K562 (cell line): ENCODE measurements around the gene FAAP100. TPM values are rescaled to one million over a fixed set of nuclear protein-coding genes. Genes with fewer than 3 reads are reported as not detected.

Source experiments
- BCOR ChIP-seq: fragments of 450-650 bp; IDR thresholded peaks from 2 replicates; pipeline ENCODE4 v1.6.1; 2016
- DNMT1 ChIP-seq: fragments of 450-650 bp; IDR thresholded peaks from 2 replicates; pipeline ENCODE4 v1.6.1; 2016; ENCODE audit warnings: antibody characterized with exemption, mild to moderate bottlenecking
- HIVEP1 ChIP-seq: fragments of 250-450 bp; sonication (Bioruptor Pico); IDR thresholded peaks from 2 replicates; pipeline ENCODE4 v1.4.0; 2020; ENCODE audit warnings: mild to moderate bottlenecking
- IRF2 ChIP-seq: sonication (generic); formaldehyde crosslinking; IDR thresholded peaks from 2 replicates; pipeline ENCODE4 v1.8.1; 2022; ENCODE audit warnings: mild to moderate bottlenecking, missing genetic modification reagents
- JUND ChIP-seq, 2 experiments: IDR thresholded peaks; 2 replicates in 1 of 2; 3 replicates in 1 of 2; pipeline ENCODE4 v1.6.1; 2011; ENCODE audit warnings: borderline replicate concordance in 2 of 2, low read depth in 2 of 2, low read length in 2 of 2, improper control_type of control experiment in 1 of 2, missing biosample characterization in 1 of 2, missing genetic modification characterization in 1 of 2, missing genetic modification reagents in 1 of 2
- MEIS2 ChIP-seq: fragments of 450-650 bp; IDR thresholded peaks from 2 replicates; pipeline ENCODE4 v1.6.1; 2014; ENCODE audit warnings: mild to moderate bottlenecking; ENCODE audit not compliant: partially characterized antibody
- POLR2G ChIP-seq: fragments of 200-400 bp; formaldehyde crosslinking; IDR thresholded peaks from 2 replicates; pipeline ENCODE4 v1.6.1; 2017; ENCODE audit warnings: low read depth, mild to moderate bottlenecking, antibody characterized with exemption, low read length, moderate library complexity
- RBM22 ChIP-seq: fragments of 200-400 bp; formaldehyde crosslinking; IDR thresholded peaks from 2 replicates; pipeline ENCODE4 v1.6.1; 2018; ENCODE audit warnings: low read length, low read depth; ENCODE audit not compliant: poor library complexity, severe bottlenecking
- SIN3A ChIP-seq, 2 experiments: fragments of 150-350 bp in 1 of 2; IDR thresholded peaks; 2 replicates each; pipeline ENCODE4 v1.6.1; 2011 to 2016; ENCODE audit warnings: borderline replicate concordance in 2 of 2, low read depth in 2 of 2, low read length in 2 of 2, mild to moderate bottlenecking in 2 of 2, moderate library complexity in 2 of 2; ENCODE audit not compliant: control insufficient read depth in 1 of 2
- SIRT6 ChIP-seq: IDR thresholded peaks from one replicate; pipeline ENCODE4 v1.6.1; 2012; ENCODE audit warnings: low read depth, mild to moderate bottlenecking, control low read depth, inconsistent platforms, low read length, moderate library complexity
- XRCC4 ChIP-seq: IDR thresholded peaks from one replicate; pipeline ENCODE4 v1.6.1; 2011; ENCODE audit not compliant: insufficient read depth, insufficient read length; ENCODE audit errors: extremely low read depth
- ZNF584 ChIP-seq: fragments of 200-800 bp; sonication (Bioruptor generic); IDR thresholded peaks from 2 replicates; pipeline ENCODE4 v1.6.1; 2016; ENCODE audit warnings: low read depth, mild to moderate bottlenecking, missing genetic modification characterization, missing compliant biosample characterization
- polyA plus RNA-seq, 8 experiments: library from polyadenylated mRNA; depleted of rRNA in 4 of 8; stranded (reverse) in 5 of 8; unstranded in 3 of 8; fragments of >200 nt; fragmentation: Nextera tagmentation in 2 of 8; fragmentation: Illumina TruSeq in 1 of 8; extraction: Ambion mirVana in 2 of 8; extraction: Trizol in 1 of 8; gene quantifications; 2 replicates each; pipeline versions ENCODE4 v1.2.1 to v1.2.3, GENCODE V29; 2011 to 2014; ENCODE audit warnings: inconsistent platforms in 1 of 8, missing spikeins in 1 of 8
- total RNA-seq, 7 experiments: library from RNA; depleted of rRNA in 6 of 7; stranded (reverse); fragments of >200 nt in 6 of 7; fragmentation: Illumina TruSeq in 2 of 7; extraction: Trizol in 2 of 7; gene quantifications; 2 replicates each; pipeline versions ENCODE4 v1.2.1 to v1.2.3, GENCODE V29; 2011 to 2021; ENCODE audit warnings: low replicate concordance in 1 of 7
- TF ChIP-seq, protein P1 (sequence below): sonication (generic); formaldehyde crosslinking; IDR thresholded peaks from 2 replicates; pipeline ENCODE4 v1.8.1; 2023; ENCODE audit warnings: mild to moderate bottlenecking, missing genetic modification reagents
- TF ChIP-seq, protein P2 (sequence below): fragments of 200-800 bp; sonication (Bioruptor generic); IDR thresholded peaks from 2 replicates; pipeline ENCODE4 v1.6.1; 2017; ENCODE audit warnings: missing genetic modification characterization, missing compliant biosample characterization
- TF ChIP-seq, protein P3 (sequence below): fragments of 450-650 bp; IDR thresholded peaks from 2 replicates; pipeline ENCODE4 v1.6.1; 2016; ENCODE audit warnings: missing biosample characterization, missing genetic modification characterization
- TF ChIP-seq, protein P4 (sequence below): fragments of 250-450 bp; sonication (Bioruptor Pico); IDR thresholded peaks from 2 replicates; pipeline ENCODE4 v1.8.0; 2021; ENCODE audit warnings: borderline replicate concordance, mild to moderate bottlenecking, moderate library complexity; ENCODE audit not compliant: poor library complexity, severe bottlenecking
- TF ChIP-seq, protein P5 (sequence below), 2 experiments: fragments of 450-650 bp in 1 of 2; sonication (generic) in 1 of 2; formaldehyde crosslinking in 1 of 2; IDR thresholded peaks in 1 of 2; conservative IDR thresholded peaks in 1 of 2; 2 replicates each; pipeline versions ENCODE4 v1.6.1 to v1.8.1; 2016 to 2023; ENCODE audit warnings: mild to moderate bottlenecking in 2 of 2, moderate library complexity in 2 of 2, inconsistent platforms in 1 of 2, missing genetic modification reagents in 1 of 2
- TF ChIP-seq, protein P6 (sequence below): fragments of 250-450 bp; sonication (Bioruptor Pico); IDR thresholded peaks from 2 replicates; pipeline ENCODE4 v1.5.0; 2021

Gene FAAP100
- total and polyA plus RNA-seq, 9 of the 15 experiments (the other 6 are each of a cell fraction or from before 2014, with no cell fraction given), result 0.31 to 51.2 (median 12.6) TPM

DNA sequence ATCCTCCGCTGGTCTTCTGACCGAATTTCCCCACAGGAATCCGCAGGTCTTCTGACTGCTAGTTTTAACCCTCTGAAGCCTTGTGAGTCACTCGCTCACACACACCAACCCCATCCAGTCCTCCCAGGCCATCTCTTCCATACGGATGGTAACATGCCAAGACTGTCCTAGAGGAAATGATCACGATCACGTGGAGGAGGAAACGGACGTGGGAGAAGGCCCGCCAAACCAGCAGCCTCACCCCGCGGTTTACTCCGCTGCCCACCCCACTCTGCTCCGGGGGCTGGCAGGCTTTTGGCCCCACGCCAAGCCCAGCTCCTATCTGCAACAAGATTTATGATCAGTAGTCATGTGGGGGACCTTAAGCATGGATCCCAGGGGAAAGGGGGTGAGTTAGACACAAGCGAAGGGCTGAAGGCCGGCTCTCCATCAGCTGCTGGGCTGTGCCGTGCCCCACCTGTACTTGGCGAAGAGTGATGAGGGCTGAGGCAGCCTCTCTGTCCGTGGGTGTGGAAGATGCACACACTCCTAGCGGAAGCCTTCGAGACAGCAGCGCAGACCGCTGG lies 1.5 kb upstream of the FAAP100 start (continued):
- TF ChIP-seq, protein P1, sequence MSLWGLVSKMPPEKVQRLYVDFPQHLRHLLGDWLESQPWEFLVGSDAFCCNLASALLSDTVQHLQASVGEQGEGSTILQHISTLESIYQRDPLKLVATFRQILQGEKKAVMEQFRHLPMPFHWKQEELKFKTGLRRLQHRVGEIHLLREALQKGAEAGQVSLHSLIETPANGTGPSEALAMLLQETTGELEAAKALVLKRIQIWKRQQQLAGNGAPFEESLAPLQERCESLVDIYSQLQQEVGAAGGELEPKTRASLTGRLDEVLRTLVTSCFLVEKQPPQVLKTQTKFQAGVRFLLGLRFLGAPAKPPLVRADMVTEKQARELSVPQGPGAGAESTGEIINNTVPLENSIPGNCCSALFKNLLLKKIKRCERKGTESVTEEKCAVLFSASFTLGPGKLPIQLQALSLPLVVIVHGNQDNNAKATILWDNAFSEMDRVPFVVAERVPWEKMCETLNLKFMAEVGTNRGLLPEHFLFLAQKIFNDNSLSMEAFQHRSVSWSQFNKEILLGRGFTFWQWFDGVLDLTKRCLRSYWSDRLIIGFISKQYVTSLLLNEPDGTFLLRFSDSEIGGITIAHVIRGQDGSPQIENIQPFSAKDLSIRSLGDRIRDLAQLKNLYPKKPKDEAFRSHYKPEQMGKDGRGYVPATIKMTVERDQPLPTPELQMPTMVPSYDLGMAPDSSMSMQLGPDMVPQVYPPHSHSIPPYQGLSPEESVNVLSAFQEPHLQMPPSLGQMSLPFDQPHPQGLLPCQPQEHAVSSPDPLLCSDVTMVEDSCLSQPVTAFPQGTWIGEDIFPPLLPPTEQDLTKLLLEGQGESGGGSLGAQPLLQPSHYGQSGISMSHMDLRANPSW (CRISPR knock-in tag), result no peak
- TF ChIP-seq JUND (IDR thresholded peaks at IDR 0.05; ENCODE audit: borderline replicate concordance, low read depth, low read length) (peak; percentile 30; the same call in 1 of the 2 replicates), JUND (tag; IDR thresholded peaks at IDR 0.05; ENCODE audit: borderline replicate concordance, low read depth, low read length) (no peak), POLR2G (peak; percentile 57), IRF2 (CRISPR knock-in tag) (no peak), BCOR (no peak), SIRT6 (no peak), DNMT1 (no peak), MEIS2 (peak; percentile 87), ZNF584 (no peak), SIN3A (IDR thresholded peaks at IDR 0.05; ENCODE audit: borderline replicate concordance in 2 of 2, control insufficient read depth in 1 of 2, low read depth in 2 of 2, low read length in 2 of 2) (no peak), RBM22 (no peak), XRCC4 (no peak), HIVEP1 (CRISPR knock-in tag) (no peak)
- TF ChIP-seq, protein P2, sequence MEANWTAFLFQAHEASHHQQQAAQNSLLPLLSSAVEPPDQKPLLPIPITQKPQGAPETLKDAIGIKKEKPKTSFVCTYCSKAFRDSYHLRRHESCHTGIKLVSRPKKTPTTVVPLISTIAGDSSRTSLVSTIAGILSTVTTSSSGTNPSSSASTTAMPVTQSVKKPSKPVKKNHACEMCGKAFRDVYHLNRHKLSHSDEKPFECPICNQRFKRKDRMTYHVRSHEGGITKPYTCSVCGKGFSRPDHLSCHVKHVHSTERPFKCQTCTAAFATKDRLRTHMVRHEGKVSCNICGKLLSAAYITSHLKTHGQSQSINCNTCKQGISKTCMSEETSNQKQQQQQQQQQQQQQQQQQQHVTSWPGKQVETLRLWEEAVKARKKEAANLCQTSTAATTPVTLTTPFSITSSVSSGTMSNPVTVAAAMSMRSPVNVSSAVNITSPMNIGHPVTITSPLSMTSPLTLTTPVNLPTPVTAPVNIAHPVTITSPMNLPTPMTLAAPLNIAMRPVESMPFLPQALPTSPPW (CRISPR knock-in tag), result peak; percentile 46
- TF ChIP-seq, protein P3, sequence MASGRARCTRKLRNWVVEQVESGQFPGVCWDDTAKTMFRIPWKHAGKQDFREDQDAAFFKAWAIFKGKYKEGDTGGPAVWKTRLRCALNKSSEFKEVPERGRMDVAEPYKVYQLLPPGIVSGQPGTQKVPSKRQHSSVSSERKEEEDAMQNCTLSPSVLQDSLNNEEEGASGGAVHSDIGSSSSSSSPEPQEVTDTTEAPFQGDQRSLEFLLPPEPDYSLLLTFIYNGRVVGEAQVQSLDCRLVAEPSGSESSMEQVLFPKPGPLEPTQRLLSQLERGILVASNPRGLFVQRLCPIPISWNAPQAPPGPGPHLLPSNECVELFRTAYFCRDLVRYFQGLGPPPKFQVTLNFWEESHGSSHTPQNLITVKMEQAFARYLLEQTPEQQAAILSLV (tag), result no peak
- TF ChIP-seq, protein P4, sequence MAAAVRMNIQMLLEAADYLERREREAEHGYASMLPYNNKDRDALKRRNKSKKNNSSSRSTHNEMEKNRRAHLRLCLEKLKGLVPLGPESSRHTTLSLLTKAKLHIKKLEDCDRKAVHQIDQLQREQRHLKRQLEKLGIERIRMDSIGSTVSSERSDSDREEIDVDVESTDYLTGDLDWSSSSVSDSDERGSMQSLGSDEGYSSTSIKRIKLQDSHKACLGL, result no peak
- TF ChIP-seq, protein P5, sequence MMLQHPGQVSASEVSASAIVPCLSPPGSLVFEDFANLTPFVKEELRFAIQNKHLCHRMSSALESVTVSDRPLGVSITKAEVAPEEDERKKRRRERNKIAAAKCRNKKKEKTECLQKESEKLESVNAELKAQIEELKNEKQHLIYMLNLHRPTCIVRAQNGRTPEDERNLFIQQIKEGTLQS (IDR thresholded peaks at IDR 0.05), result 0 out of 2 replicates have a peak, but pooled peaks have one; percentile 11
- TF ChIP-seq, protein P5 (CRISPR knock-in tag; conservative IDR thresholded peaks at IDR 0.05), result no peak
- TF ChIP-seq, protein P6, sequence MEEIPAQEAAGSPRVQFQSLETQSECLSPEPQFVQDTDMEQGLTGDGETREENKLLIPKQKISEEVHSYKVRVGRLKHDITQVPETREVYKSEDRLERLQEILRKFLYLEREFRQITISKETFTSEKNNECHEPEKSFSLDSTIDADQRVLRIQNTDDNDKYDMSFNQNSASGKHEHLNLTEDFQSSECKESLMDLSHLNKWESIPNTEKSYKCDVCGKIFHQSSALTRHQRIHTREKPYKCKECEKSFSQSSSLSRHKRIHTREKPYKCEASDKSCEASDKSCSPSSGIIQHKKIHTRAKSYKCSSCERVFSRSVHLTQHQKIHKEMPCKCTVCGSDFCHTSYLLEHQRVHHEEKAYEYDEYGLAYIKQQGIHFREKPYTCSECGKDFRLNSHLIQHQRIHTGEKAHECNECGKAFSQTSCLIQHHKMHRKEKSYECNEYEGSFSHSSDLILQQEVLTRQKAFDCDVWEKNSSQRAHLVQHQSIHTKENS, result no peak
